HepG2 (cell line): ENCODE results near the gene CBL. TPM values are rescaled to one million over a fixed set of nuclear protein-coding genes. Genes with fewer than 3 reads are reported as not detected.

Source experiments
- ATAC-seq: fragments of 200-7000 bp; cut with Tn5 transposase; 3 replicates; pipeline ENCODE4 v1.9.1; 2020; ENCODE audit warnings: mild to moderate bottlenecking, moderate library complexity
- BruUV-seq: library from RNA; stranded (reverse); fragments of 400-500 nt; replicated peaks from 2 replicates; lab custom pipeline; 2021; lab: Mats Ljungman, UMichigan
- CTCF ChIA-PET: fragments of 300-600 bp; formaldehyde crosslinking; extraction: SDS; loops from one replicate; lab custom pipeline; 2021; ENCODE audit warnings: low total read pairs, inconsistent platforms, low intra/inter-chr PET ratio; lab: Yijun Ruan, JAX
- POLR2A ChIA-PET: fragments of 350-600 bp; sonication (Branson Sonifier 250); formaldehyde crosslinking; loops from one replicate; lab custom pipeline; 2020; ENCODE audit warnings: antibody characterized with exemption, inconsistent platforms; lab: Yijun Ruan, JAX
- DNase-seq: peaks from one replicate; pipeline ENCODE4 v3.0.0-alpha.2; 2015; ENCODE audit warnings: low spot score
- FAIRE-seq: peaks from 3 replicates; lab custom pipeline; 2011; peaks lifted over from hg19 to GRCh38; lab: Jason Lieb, UNC
- H2AFZ ChIP-seq: one replicate; pipeline ENCODE4 v1.6.1; 2011; ENCODE audit warnings: low read length, inconsistent platforms
- H3K27ac ChIP-seq: fragments of 300-600 bp; 3 replicates; pipeline ENCODE4 v1.8.0; 2011; ENCODE audit warnings: mixed run types, mild to moderate bottlenecking, mixed read lengths, low read length, inconsistent platforms; ENCODE audit not compliant: insufficient read depth; ENCODE audit errors: extremely low read length
- H3K27me3 ChIP-seq, 2 experiments: fragments of 200-600 bp in 1 of 2; 2 replicates in 1 of 2; 3 replicates in 1 of 2; pipeline versions ENCODE4 v1.6.0 to v1.8.0; 2011; ENCODE audit warnings: low read length in 2 of 2, mild to moderate bottlenecking in 2 of 2, moderate library complexity in 2 of 2, inconsistent platforms in 1 of 2; ENCODE audit not compliant: insufficient read depth in 2 of 2, control insufficient read depth in 1 of 2
- H3K36me3 ChIP-seq, 2 experiments: fragments of 200-600 bp in 1 of 2; replicated peaks in 1 of 2; 2 replicates in 1 of 2; 3 replicates in 1 of 2; pipeline versions ENCODE4 v1.5.1 to v1.8.0; 2011; ENCODE audit warnings: low read length in 2 of 2, inconsistent platforms in 1 of 2; ENCODE audit not compliant: insufficient read depth in 2 of 2, control insufficient read depth in 1 of 2
- H3K4me1 ChIP-seq: 2 replicates; pipeline ENCODE4 v1.5.1; 2012; ENCODE audit warnings: low read length, inconsistent platforms; ENCODE audit not compliant: insufficient read depth
- H3K4me2 ChIP-seq: 2 replicates; pipeline ENCODE4 v1.6.0; 2011; ENCODE audit warnings: low read depth, low read length, inconsistent platforms
- H3K4me3 ChIP-seq, 3 experiments: fragments of 200-600 bp in 1 of 3; sonication (generic), shearing (Covaris generic) in 1 of 3; replicated peaks in 1 of 3; 2 replicates each; pipeline ENCODE4 v1.5.1; 2011 to 2016; ENCODE audit warnings: low read length in 3 of 3, inconsistent platforms in 2 of 3, low read depth in 2 of 3, mild to moderate bottlenecking in 2 of 3, control low read depth in 1 of 3, mixed read lengths in 1 of 3; ENCODE audit not compliant: insufficient read depth in 1 of 3
- H3K79me2 ChIP-seq: one replicate; pipeline ENCODE4 v1.6.1; 2011; ENCODE audit warnings: low read length, inconsistent platforms; ENCODE audit not compliant: insufficient read depth
- H3K9ac ChIP-seq: 2 replicates; pipeline ENCODE4 v1.6.0; 2011; ENCODE audit warnings: mild to moderate bottlenecking, low read depth, low read length, inconsistent platforms; ENCODE audit not compliant: insufficient read depth
- H3K9me3 ChIP-seq: 2 replicates; pipeline ENCODE4 v1.5.1; 2012; ENCODE audit warnings: mild to moderate bottlenecking, low read length
- H4K20me1 ChIP-seq: 2 replicates; pipeline ENCODE4 v1.6.0; 2011; ENCODE audit warnings: inconsistent platforms, mild to moderate bottlenecking, low read length, moderate library complexity; ENCODE audit not compliant: insufficient read depth
- ARNT ChIP-seq: fragments of 450-650 bp; IDR thresholded peaks from 2 replicates; pipeline ENCODE4 v1.6.1; 2017
- BCL3 ChIP-seq: sonication (generic); formaldehyde crosslinking; IDR thresholded peaks from 2 replicates; pipeline ENCODE4 v1.5.1; 2020; ENCODE audit warnings: mild to moderate bottlenecking, missing genetic modification reagents, moderate library complexity
- HOXA3 ChIP-seq: sonication (generic); formaldehyde crosslinking; IDR thresholded peaks from 2 replicates; pipeline ENCODE4 v1.5.0; 2020; ENCODE audit warnings: missing genetic modification reagents
- TBX3 ChIP-seq: fragments of 450-650 bp; IDR thresholded peaks from 2 replicates; pipeline ENCODE4 v1.6.1; 2017; ENCODE audit warnings: antibody characterized with exemption, mild to moderate bottlenecking, inconsistent platforms, borderline replicate concordance
- TP53 ChIP-seq: sonication (generic); formaldehyde crosslinking; conservative IDR thresholded peaks from 2 replicates; pipeline ENCODE4 v1.4.0; 2020; ENCODE audit warnings: missing genetic modification reagents
- ZBTB7A ChIP-seq: sonication (generic); formaldehyde crosslinking; IDR thresholded peaks from 2 replicates; pipeline ENCODE4 v1.8.0; 2022; ENCODE audit warnings: mild to moderate bottlenecking, missing genetic modification reagents
- ZFP37 ChIP-seq: sonication (generic); formaldehyde crosslinking; IDR thresholded peaks from 2 replicates; pipeline ENCODE4 v1.4.0; 2020; ENCODE audit warnings: missing genetic modification reagents, borderline replicate concordance
- ZNF224 ChIP-seq: sonication (generic); formaldehyde crosslinking; IDR thresholded peaks from 2 replicates; pipeline ENCODE4 v1.5.0; 2020; ENCODE audit warnings: mild to moderate bottlenecking, missing genetic modification reagents
- ZNF441 ChIP-seq: sonication (generic); formaldehyde crosslinking; IDR thresholded peaks from 2 replicates; pipeline ENCODE4 v1.7.0; 2021; ENCODE audit warnings: missing genetic modification reagents, borderline replicate concordance
- ZNF607 ChIP-seq: sonication (generic); formaldehyde crosslinking; IDR thresholded peaks from 2 replicates; pipeline ENCODE4 v1.5.1; 2020; ENCODE audit warnings: missing genetic modification reagents, mild to moderate bottlenecking, borderline replicate concordance
- ZSCAN12 ChIP-seq: sonication (generic); formaldehyde crosslinking; IDR thresholded peaks from 2 replicates; pipeline ENCODE4 v1.9.0; 2021; ENCODE audit warnings: mild to moderate bottlenecking, missing genetic modification reagents
- WGBS: methylation state at CpG from one replicate; pipeline ENCODE4 v1.1.6; 2017; ENCODE audit warnings: low lambda C conversion rate; 5-methylcytosine and 5-hydroxymethylcytosine counted together
- in situ Hi-C: cut with HindIII; loops from 2 replicates; pipeline ENCODE4 v1.10.0; 2017; ENCODE audit warnings: low pct_unique_long_range_greater_than_20kb; ENCODE audit not compliant: extremely low pct_ligation_motif_present
- intact Hi-C: fragments of 100-400 bp; cut with micrococcal nuclease; formaldehyde crosslinking; loops from one replicate; pipeline ENCODE4 v1.10.0; 2022; ENCODE audit not compliant: unreplicated experiment
- polyA plus RNA-seq, 8 experiments: library from polyadenylated mRNA; depleted of rRNA in 3 of 8; stranded (reverse) in 7 of 8; unstranded in 1 of 8; fragments of >200 nt; fragmentation: Illumina TruSeq in 4 of 8; extraction: Trizol in 4 of 8; gene quantifications; 2 replicates each; pipeline versions ENCODE4 v1.2.1 to v1.2.3, GENCODE V29; 2011 to 2016; ENCODE audit warnings: low read depth in 4 of 8, missing spikeins in 1 of 8, mixed read lengths in 1 of 8; ENCODE audit not compliant: insufficient read depth in 1 of 8
- total RNA-seq, 5 experiments: library from RNA; depleted of rRNA; stranded (reverse); fragments of >200 nt; fragmentation: Illumina TruSeq; extraction: Trizol; gene quantifications; 2 replicates each; pipeline ENCODE4 v1.2.3, GENCODE V29; 2016; ENCODE audit warnings: low read depth in 1 of 5

Gene CBL
- total and polyA plus RNA-seq, 2 of the 13 experiments (the other 11 are each of a cell fraction or from before 2014, with no cell fraction given) = 6.6 to 7.4 TPM

GRCh38 chr11:119258983-119259382 is 52.8 kb downstream of the CBL start:
- no peak overlapping the region for H3K4me3 ChIP-seq
- no peak for DNase-seq
- H3K4me1 ChIP-seq = no peaks in the 10 kb centered on the region
- no peak overlapping the region for H3K27ac ChIP-seq
- intact Hi-C loops = no loop called here
- no peak for ATAC-seq
- CTCF ChIA-PET = no interaction called here
- TF ChIP-seq BCL3 (CRISPR knock-in tag) (no peak), TBX3 (no peak), ZBTB7A (CRISPR knock-in tag) (no peak), ZSCAN12 (CRISPR knock-in tag) (no peak), ZNF224 (CRISPR knock-in tag) (no peak), TP53 (CRISPR knock-in tag) (no peak), ARNT (no peak), ZNF441 (CRISPR knock-in tag) (no peak), ZFP37 (CRISPR knock-in tag) (no peak), ZNF607 (no peak), HOXA3 (no peak)
- TF ChIP-seq, all 625 proteins: peak for 0
- no peaks in the 10 kb centered on the region for H4K20me1 ChIP-seq
- H3K9me3 ChIP-seq = no peaks in the 10 kb centered on the region
- BruUV-seq = no TSS peak
- no peaks in the 10 kb centered on the region for H3K27me3 ChIP-seq
- no peaks in the 10 kb centered on the region for H3K36me3 ChIP-seq
- in situ Hi-C loops = no loop called here
- 92% methylated on average over 3 of the region's 3 CpGs for WGBS
- H3K9ac ChIP-seq = no peak overlapping the region
- FAIRE-seq = no peak
- POLR2A ChIA-PET = no interaction called here
- no peaks in the 10 kb centered on the region for H3K79me2 ChIP-seq
- no peak overlapping the region for H3K4me2 ChIP-seq
- H2AFZ ChIP-seq = no peak overlapping the region
